ENCODE data around the gene STT3A.

The STT3A gene

GRCh38 chr11:125588505-125588904 is 4.1 kb upstream of the STT3A start:
- TF ChIP-seq CTCF (IDR thresholded peaks at IDR 0.05; ENCODE audit: extremely low read depth, missing control alignments), result no peak
- no peak for DNase-seq (ENCODE audit: low spot score)

- TF ChIP-seq CTCF (IDR thresholded peaks at IDR 0.05; ENCODE audit: extremely low read depth, missing control alignments), result no peak
- DNase-seq (ENCODE audit: low spot score), result peak; percentile 24
Observed at GRCh38 chr11:125591649-125592304, 875 bp upstream of the STT3A start.

DNA sequence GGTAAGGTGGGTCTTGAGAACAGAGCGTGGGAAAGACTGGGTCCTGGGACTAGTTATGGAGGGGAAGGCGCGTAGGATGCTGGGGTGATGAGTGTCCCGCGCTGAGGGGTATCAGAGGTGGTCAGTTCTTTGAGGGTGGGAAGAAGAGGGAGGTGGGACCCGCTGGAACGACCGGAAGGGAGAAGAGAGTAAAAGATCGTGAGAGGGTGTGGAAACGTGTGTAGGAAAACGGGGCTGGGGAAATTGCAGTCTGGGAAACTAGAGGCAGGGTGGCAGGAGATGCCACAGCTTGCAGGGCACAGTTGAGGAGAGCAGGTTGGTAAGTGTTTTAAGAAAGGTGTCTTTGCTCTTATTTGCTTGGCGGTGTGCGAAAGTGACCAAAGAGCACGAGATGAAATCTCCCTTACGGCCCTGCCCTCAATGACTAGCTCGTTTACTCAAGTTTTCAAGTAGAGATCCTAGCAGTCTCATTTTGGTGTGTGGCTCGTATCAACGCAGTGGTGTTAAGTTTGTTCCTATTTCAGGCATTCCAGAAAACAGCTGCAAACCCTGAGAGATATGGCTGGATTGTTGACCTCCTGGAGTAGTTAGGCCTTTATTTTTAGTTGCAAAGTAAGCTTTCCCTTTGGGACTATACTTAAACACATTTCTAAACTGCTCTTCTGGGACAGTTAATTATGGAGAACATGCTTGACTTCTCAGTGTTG is 615 bp downstream of the STT3A start:
- TF ChIP-seq CTCF (IDR thresholded peaks at IDR 0.05; ENCODE audit: extremely low read depth, missing control alignments), result no peak
- DNase-seq (ENCODE audit: low spot score), result peak; percentile 7

DNA sequence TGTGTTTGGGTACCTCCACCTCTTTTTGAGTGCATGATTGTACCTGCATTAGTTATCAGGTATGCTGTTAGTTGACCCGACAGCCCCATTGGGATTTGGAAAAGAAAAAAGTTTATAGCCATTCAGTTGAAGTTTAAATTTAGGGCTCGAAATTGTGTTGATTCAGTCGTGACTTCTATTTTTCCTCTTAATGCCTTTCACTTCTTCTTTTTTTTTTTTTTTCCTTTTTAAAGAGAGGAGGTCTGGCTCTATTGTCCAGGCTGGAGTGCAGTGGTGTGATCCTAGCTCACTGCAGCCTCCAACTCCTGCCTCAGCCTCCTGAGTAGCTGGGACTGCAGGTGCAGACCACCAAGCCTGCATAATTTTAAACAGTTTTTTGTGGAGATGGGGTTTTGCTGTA is 2.3 kb downstream of the STT3A start:
- no peak for DNase-seq (ENCODE audit: low spot score)
- TF ChIP-seq CTCF (IDR thresholded peaks at IDR 0.05; ENCODE audit: extremely low read depth, missing control alignments), result no peak

DNA sequence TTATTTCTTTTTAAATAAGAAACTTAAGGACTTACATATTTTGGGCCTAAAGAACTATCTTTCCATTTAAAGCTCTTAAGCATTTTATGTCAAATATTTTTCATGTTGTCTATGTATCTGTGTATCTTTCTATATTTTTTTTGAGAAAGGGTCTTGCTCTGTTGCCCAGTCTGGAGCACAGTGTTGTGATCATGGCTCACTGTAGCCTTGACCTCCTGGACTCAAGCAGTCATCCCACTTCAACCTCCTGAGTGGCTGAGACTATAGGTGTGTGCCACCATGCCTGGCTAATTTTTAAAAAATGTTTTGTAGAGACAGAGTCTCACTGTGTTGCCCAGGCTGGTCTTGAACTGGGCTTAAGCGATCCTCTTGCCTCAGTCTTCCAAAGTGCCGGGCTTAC is 8.0 kb downstream of the STT3A start:
- no peak for TF ChIP-seq CTCF (IDR thresholded peaks at IDR 0.05; ENCODE audit: extremely low read depth, missing control alignments)
- DNase-seq (ENCODE audit: low spot score), result no peak

DNA sequence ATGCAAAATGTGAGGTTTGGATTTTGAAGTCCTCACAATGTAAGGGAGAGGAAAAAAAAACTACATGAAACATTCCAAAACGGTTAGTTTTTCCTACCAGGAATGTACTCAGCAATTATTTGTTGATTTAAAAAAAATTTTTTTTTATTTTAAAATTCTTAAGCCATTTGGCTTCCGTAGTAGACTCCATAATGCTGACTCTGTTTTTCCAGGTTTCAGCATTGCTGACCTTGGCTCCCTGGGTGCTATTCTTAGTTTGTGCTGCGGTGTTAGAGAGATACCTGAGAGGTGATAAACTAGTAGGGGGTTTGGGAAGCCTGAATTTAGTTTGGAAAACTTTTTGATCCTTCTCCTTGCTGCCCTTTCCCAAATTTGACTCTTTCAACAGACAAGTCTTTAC is 10.6 kb downstream of the STT3A start:
- no peak for DNase-seq (ENCODE audit: low spot score)
- no peak for TF ChIP-seq CTCF (IDR thresholded peaks at IDR 0.05; ENCODE audit: extremely low read depth, missing control alignments)

- TF ChIP-seq CTCF (IDR thresholded peaks at IDR 0.05; ENCODE audit: extremely low read depth, missing control alignments), result no peak
- no peak for DNase-seq (ENCODE audit: low spot score)
Observed at GRCh38 chr11:125605417-125605816, 12.8 kb downstream of the STT3A start.

All from GM20000 (cell line).